H1 (cell line): ENCODE results near the gene PLXDC2. TPM values are rescaled to one million over a fixed set of nuclear protein-coding genes. Genes with fewer than 3 reads are reported as not detected.

Source experiments
- CTCF ChIA-PET: fragments of 300-600 bp; sonication (Branson Sonifier 250); formaldehyde crosslinking; loops from one replicate; lab custom pipeline; 2021; ENCODE audit not compliant: partially characterized antibody; lab: Charles Lee
- POLR2A ChIA-PET: fragments of 300-600 bp; sonication (Branson Sonifier 250); formaldehyde crosslinking; loops from one replicate; lab custom pipeline; 2021; ENCODE audit warnings: inconsistent platforms; ENCODE audit not compliant: partially characterized antibody; lab: Charles Lee
- DNase-seq, 2 experiments: peaks; one replicate each; pipeline versions ENCODE4 v3.0.0 to v3.0.0-alpha.2; 2010 to 2022; ENCODE audit warnings: low spot score in 2 of 2, low read depth in 1 of 2, mixed read lengths in 1 of 2
- FAIRE-seq: peaks from 2 replicates; lab custom pipeline; 2011; peaks lifted over from hg19 to GRCh38; lab: Jason Lieb, UNC
- H2AFZ ChIP-seq: 2 replicates; pipeline ENCODE4 v1.8.1; 2012; ENCODE audit warnings: low read length, inconsistent platforms
- H2AK5ac ChIP-seq: 2 replicates; pipeline ENCODE4 v1.6.1; 2013; ENCODE audit warnings: low read depth, low read length
- H2BK120ac ChIP-seq: replicated peaks from 2 replicates; pipeline ENCODE3; 2013; ENCODE audit warnings: low read depth, low read length, inconsistent platforms
- H2BK12ac ChIP-seq: 2 replicates; pipeline ENCODE4 v1.6.1; 2013; ENCODE audit warnings: low read depth, low read length
- H2BK15ac ChIP-seq: 2 replicates; pipeline ENCODE4 v1.6.1; 2013; ENCODE audit warnings: low read length
- H2BK20ac ChIP-seq: 2 replicates; pipeline ENCODE4 v1.6.1; 2013; ENCODE audit warnings: low read length
- H2BK5ac ChIP-seq: 2 replicates; pipeline ENCODE4 v1.6.1; 2013; ENCODE audit warnings: low read depth, low read length
- H3K14ac ChIP-seq: 2 replicates; pipeline ENCODE4 v1.6.1; 2013; ENCODE audit warnings: inconsistent platforms; ENCODE audit not compliant: insufficient read length
- H3K18ac ChIP-seq: 2 replicates; pipeline ENCODE4 v1.6.1; 2013; ENCODE audit warnings: low read length; ENCODE audit errors: extremely low read depth
- H3K23ac ChIP-seq: 2 replicates; pipeline ENCODE4 v1.6.1; 2013; ENCODE audit warnings: inconsistent platforms; ENCODE audit not compliant: insufficient read length
- H3K23me2 ChIP-seq: 2 replicates; pipeline ENCODE4 v1.6.1; 2013; ENCODE audit warnings: low read depth, low read length
- H3K27ac ChIP-seq: 2 replicates; pipeline ENCODE4 v1.6.1; 2011; ENCODE audit warnings: low read depth, low read length, inconsistent platforms
- H3K27me3 ChIP-seq, 4 experiments: replicated peaks in 1 of 4; 1 replicate in 1 of 4; 2 replicates in 3 of 4; pipeline versions ENCODE4 v1.6.1 to v1.8.1; 2011 to 2013; ENCODE audit warnings: low read length in 3 of 4, mild to moderate bottlenecking in 3 of 4, inconsistent platforms in 2 of 4, mixed read lengths in 2 of 4, moderate library complexity in 1 of 4; ENCODE audit not compliant: control insufficient read depth in 3 of 4, insufficient read depth in 3 of 4; ENCODE audit errors: extremely low read depth in 1 of 4
- H3K36me3 ChIP-seq, 4 experiments: 2 replicates each; pipeline versions ENCODE4 v1.6.1 to v1.8.1; 2011 to 2013; ENCODE audit warnings: mild to moderate bottlenecking in 4 of 4, low read length in 3 of 4, moderate library complexity in 2 of 4, control low read depth in 1 of 4, inconsistent platforms in 1 of 4; ENCODE audit not compliant: insufficient read depth in 4 of 4, control insufficient read depth in 2 of 4
- H3K4ac ChIP-seq: replicated peaks from 2 replicates; pipeline ENCODE3; 2013; ENCODE audit warnings: low read length, low read depth, mixed read lengths, inconsistent platforms; ENCODE audit not compliant: insufficient read length
- H3K4me1 ChIP-seq, 4 experiments: replicated peaks in 1 of 4; 1 replicate in 1 of 4; 2 replicates in 3 of 4; pipeline versions ENCODE4 v1.6.1 to v1.8.1; 2011 to 2013; ENCODE audit warnings: low read length in 3 of 4, inconsistent platforms in 2 of 4, mixed read lengths in 1 of 4; ENCODE audit not compliant: insufficient read depth in 4 of 4, control insufficient read depth in 3 of 4
- H3K4me2 ChIP-seq, 2 experiments: 2 replicates each; pipeline versions ENCODE4 v1.6.1 to v1.8.1; 2011 to 2013; ENCODE audit warnings: low read depth in 2 of 2, low read length in 2 of 2, control low read depth in 1 of 2, inconsistent platforms in 1 of 2, mild to moderate bottlenecking in 1 of 2; ENCODE audit not compliant: insufficient read depth in 1 of 2
- H3K4me3 ChIP-seq, 4 experiments: fragments of 200-600, 300-600 bp in 1 of 4; sonication (generic), shearing (Covaris generic), sonication (Bioruptor Twin) in 1 of 4; 2 replicates each; pipeline versions ENCODE4 v1.5.1 to v1.8.1; 2011 to 2016; ENCODE audit warnings: low read length in 4 of 4, low read depth in 3 of 4, control low read depth in 2 of 4, inconsistent platforms in 2 of 4, mild to moderate bottlenecking in 2 of 4, mixed read lengths in 1 of 4, moderate library complexity in 1 of 4; ENCODE audit not compliant: insufficient read depth in 2 of 4; ENCODE audit errors: extremely low read depth in 1 of 4
- H3K56ac ChIP-seq: replicated peaks from 2 replicates; pipeline ENCODE3; 2013; ENCODE audit warnings: low read depth, mild to moderate bottlenecking, mixed read lengths, low read length, inconsistent platforms; ENCODE audit not compliant: insufficient read length
- H3K79me1 ChIP-seq: 2 replicates; pipeline ENCODE4 v1.6.1; 2013; ENCODE audit warnings: low read depth, low read length, control low read depth
- H3K79me2 ChIP-seq, 2 experiments: 2 replicates each; pipeline versions ENCODE4 v1.6.1 to v1.8.1; 2012 to 2013; ENCODE audit warnings: low read length in 2 of 2, mild to moderate bottlenecking in 2 of 2, inconsistent platforms in 1 of 2; ENCODE audit not compliant: insufficient read depth in 2 of 2, control insufficient read depth in 1 of 2
- H3K9ac ChIP-seq, 4 experiments: replicated peaks in 1 of 4; 1 replicate in 1 of 4; 2 replicates in 3 of 4; pipeline versions ENCODE4 v1.6.1 to v1.8.1; 2011 to 2013; ENCODE audit warnings: low read depth in 3 of 4, low read length in 3 of 4, control low read depth in 2 of 4, mild to moderate bottlenecking in 2 of 4, moderate library complexity in 2 of 4, inconsistent platforms in 1 of 4; ENCODE audit errors: extremely low read depth in 1 of 4
- H3K9me3 ChIP-seq, 2 experiments: 2 replicates each; pipeline versions ENCODE4 v1.6.1 to v1.8.1; 2012 to 2013; ENCODE audit warnings: mild to moderate bottlenecking in 2 of 2, moderate library complexity in 2 of 2, control low read depth in 1 of 2, inconsistent platforms in 1 of 2, low read depth in 1 of 2, low read length in 1 of 2, mixed read lengths in 1 of 2; ENCODE audit not compliant: insufficient read depth in 2 of 2
- H4K20me1 ChIP-seq, 2 experiments: replicated peaks in 1 of 2; 2 replicates each; pipeline versions ENCODE3 to v1.8.1; 2011 to 2013; ENCODE audit warnings: inconsistent platforms in 2 of 2, low read length in 2 of 2, mild to moderate bottlenecking in 1 of 2; ENCODE audit not compliant: insufficient read depth in 2 of 2, control insufficient read depth in 1 of 2
- H4K5ac ChIP-seq: 2 replicates; pipeline ENCODE4 v1.6.1; 2013; ENCODE audit warnings: low read length, low read depth, mixed read lengths, inconsistent platforms; ENCODE audit not compliant: insufficient read length
- H4K8ac ChIP-seq: 2 replicates; pipeline ENCODE4 v1.8.0; 2013; ENCODE audit warnings: mild to moderate bottlenecking, moderate library complexity, low read length, inconsistent platforms; ENCODE audit not compliant: insufficient read depth; ENCODE audit errors: extremely low read depth
- H4K91ac ChIP-seq: replicated peaks from 2 replicates; pipeline ENCODE3; 2013; ENCODE audit warnings: low read length, mixed read lengths, inconsistent platforms; ENCODE audit not compliant: insufficient read length
- ASH2L ChIP-seq: fragments of 200-600, 300-600 bp; sonication (generic); IDR thresholded peaks from one replicate; pipeline ENCODE4 v1.7.1; 2017; ENCODE audit warnings: low read length
- CEBPB ChIP-seq: IDR thresholded peaks from 2 replicates; pipeline ENCODE4 v1.6.1; 2012; ENCODE audit warnings: low read depth, low read length
- CREB1 ChIP-seq: IDR thresholded peaks from 2 replicates; pipeline ENCODE4 v1.6.1; 2012; ENCODE audit warnings: inconsistent platforms
- CTCF ChIP-seq, 3 experiments: IDR thresholded peaks; 1 replicate in 2 of 3; 2 replicates in 1 of 3; pipeline versions ENCODE4 v1.5.1 to v1.6.1; 2011; ENCODE audit warnings: low read length in 3 of 3, mild to moderate bottlenecking in 3 of 3, inconsistent platforms in 2 of 3, low read depth in 1 of 3, moderate library complexity in 1 of 3; ENCODE audit not compliant: insufficient read depth in 1 of 3; ENCODE audit errors: control extremely low read depth in 1 of 3
- E2F6 ChIP-seq: IDR thresholded peaks from 2 replicates; pipeline ENCODE4 v1.6.1; 2012; ENCODE audit warnings: inconsistent platforms
- GTF2F1 ChIP-seq: IDR thresholded peaks from 2 replicates; pipeline ENCODE4 v1.6.1; 2012; ENCODE audit warnings: low read depth, low read length, improper control_type of control experiment, borderline replicate concordance
- HDAC2 ChIP-seq, 2 experiments: fragments of 300-600 bp in 1 of 2; sonication (generic) in 1 of 2; IDR thresholded peaks; 2 replicates each; pipeline ENCODE4 v1.6.1; 2011 to 2012; ENCODE audit warnings: low read depth in 2 of 2, low read length in 2 of 2, mild to moderate bottlenecking in 2 of 2, moderate library complexity in 2 of 2, borderline replicate concordance in 1 of 2, inconsistent platforms in 1 of 2
- KDM5A ChIP-seq: fragments of 200-600 bp; IDR thresholded peaks from 2 replicates; pipeline ENCODE4 v1.7.1; 2012; ENCODE audit warnings: mild to moderate bottlenecking, low read length, inconsistent platforms, mixed read lengths
- RFX5 ChIP-seq: IDR thresholded peaks from 2 replicates; pipeline ENCODE4 v1.6.1; 2011; ENCODE audit warnings: low read depth, low read length, improper control_type of control experiment, borderline replicate concordance
- RXRA ChIP-seq: IDR thresholded peaks from 2 replicates; pipeline ENCODE4 v1.6.1; 2011; ENCODE audit warnings: low read depth, mild to moderate bottlenecking, low read length, moderate library complexity; ENCODE audit not compliant: insufficient read depth
- SIRT6 ChIP-seq: IDR thresholded peaks from one replicate; pipeline ENCODE4 v1.7.1; 2012; ENCODE audit warnings: low read length, inconsistent platforms
- SRF ChIP-seq: IDR thresholded peaks from 2 replicates; pipeline ENCODE4 v1.6.1; 2011; ENCODE audit warnings: mild to moderate bottlenecking, low read depth, low read length, moderate library complexity
- TBP ChIP-seq: IDR thresholded peaks from 2 replicates; pipeline ENCODE4 v1.6.1; 2011; ENCODE audit warnings: low read depth, low read length, improper control_type of control experiment
- TEAD4 ChIP-seq: IDR thresholded peaks from 2 replicates; pipeline ENCODE4 v1.6.1; 2012; ENCODE audit warnings: low read depth, low read length, inconsistent platforms, mixed read lengths
- polyA plus RNA-seq, 7 experiments: library from polyadenylated mRNA; depleted of rRNA in 3 of 7; stranded (reverse) in 5 of 7; unstranded in 2 of 7; fragments of >200 nt in 5 of 7; fragments of 200-250 nt in 2 of 7; gene quantifications; 1 replicate in 5 of 7; 2 replicates in 1 of 7; 4 replicates in 1 of 7; pipeline versions ENCODE4 v1.2.1 to v1.2.3, GENCODE V29; 2011 to 2013; ENCODE audit warnings: missing spikeins in 2 of 7, mixed read lengths in 2 of 7
- total RNA-seq: library from RNA; stranded (reverse); fragmentation: NEBNext Ultra II Directional; extraction: Animal tissue kit (Norgen Biotek cat#: 25700); gene quantifications from 2 replicates; pipeline ENCODE4 v1.2.1, GENCODE V29; 2021

PLXDC2 gene
- total and polyA plus RNA-seq, 2 of the 8 experiments (the other 6 are each of a cell fraction or from before 2014, with no cell fraction given), result 23.0 to 40.5 TPM

- FAIRE-seq (no peak), DNase-seq (no peak)
- Histone ChIP-seq H3K14ac (no peak overlapping the region), H3K4ac (no peak overlapping the region), H3K4me2 (no peak overlapping the region), H2BK20ac (no peak overlapping the region), H3K4me1 (no peaks in the 10 kb centered on the region; a peak in 1 of 7 replicates), H4K20me1 (no peaks in the 10 kb centered on the region), H4K8ac (no peak overlapping the region), H3K56ac (no peak overlapping the region), H3K79me1 (no peaks in the 10 kb centered on the region), H3K23me2 (no peaks in the 10 kb centered on the region), H2AK5ac (no peak overlapping the region), H3K23ac (no peak overlapping the region), H2BK15ac (no peak overlapping the region), H2BK12ac (no peak overlapping the region), H3K27ac (no peak overlapping the region), H2BK120ac (no peak overlapping the region), H3K18ac (no peak overlapping the region), H4K5ac (no peak overlapping the region), H4K91ac (no peak overlapping the region), H3K9me3 (no peaks in the 10 kb centered on the region), H3K36me3 (no peaks in the 10 kb centered on the region), H2AFZ (no peak overlapping the region), H3K79me2 (no peaks in the 10 kb centered on the region), H2BK5ac (no peak overlapping the region), H3K4me3 (no peak overlapping the region), H3K27me3 (no peaks in the 10 kb centered on the region), H3K9ac (no peak overlapping the region)
- ChIA-PET CTCF (no interaction called here), POLR2A (no interaction called here)
- TF ChIP-seq CTCF (IDR thresholded peaks at IDR 0.05; ENCODE audit: control extremely low read depth in 1 of 3, insufficient read depth in 1 of 3, low read depth in 1 of 3, low read length in 3 of 3) (no peak), RFX5 (no peak), KDM5A (no peak), GTF2F1 (no peak), E2F6 (no peak), TEAD4 (no peak), ASH2L (no peak), RXRA (no peak), CREB1 (no peak), HDAC2 (IDR thresholded peaks at IDR 0.05; ENCODE audit: borderline replicate concordance in 1 of 2, low read depth in 2 of 2, low read length in 2 of 2) (no peak), SRF (no peak), CEBPB (no peak), SIRT6 (no peak), TBP (no peak)
Measured at GRCh38 chr10:20233423-20233822, 417.2 kb downstream of the PLXDC2 start.
